Activated T-cell treated with anti-CD3 and anti-CD28 coated beads, Interleukin-2, amount 50 U/mL, for 24 hours (primary cell): ENCODE data around the gene PHLDA2.

Experiments used
- DNase-seq: peaks from one replicate; pipeline ENCODE4 v3.0.0-alpha.2; 2020
- H3K27ac Mint-ChIP-seq: 2 replicates; pipeline ENCODE4 v1.8.0; 2020; ENCODE audit warnings: mild to moderate bottlenecking, mixed read lengths
- H3K27me3 Mint-ChIP-seq: 2 replicates; pipeline ENCODE4 v1.8.0; 2020; ENCODE audit warnings: mixed read lengths
- H3K36me3 Mint-ChIP-seq: 2 replicates; pipeline ENCODE4 v1.8.0; 2020; ENCODE audit warnings: low read depth, mixed read lengths
- H3K4me1 Mint-ChIP-seq: 2 replicates; pipeline ENCODE4 v1.8.0; 2020; ENCODE audit warnings: low read depth, mixed read lengths
- H3K4me3 Mint-ChIP-seq: 2 replicates; pipeline ENCODE4 v1.8.0; 2020; ENCODE audit warnings: mild to moderate bottlenecking, moderate library complexity, mixed read lengths
- H3K9me3 Mint-ChIP-seq: 2 replicates; pipeline ENCODE4 v1.8.0; 2020; ENCODE audit warnings: mixed read lengths

Gene PHLDA2

GRCh38 chr11:2891326-2892214 lies 37.6 kb downstream of the PHLDA2 start:
- Mint-ChIP-seq H3K9me3 (no peaks in the 10 kb centered on the region), H3K27ac (peak overlapping the region; percentile 84), H3K27me3 (no peaks in the 10 kb centered on the region), H3K4me3 (peak overlapping the region; percentile 79), H3K4me1 (peaks cover 23% of the 10 kb centered on the region), H3K36me3 (no peaks in the 10 kb centered on the region)
- peak; percentile 47 for DNase-seq

- peaks cover 24% of the 10 kb centered on the region for H3K4me1 Mint-ChIP-seq
- H3K36me3 Mint-ChIP-seq, result no peaks in the 10 kb centered on the region
- H3K4me3 Mint-ChIP-seq, result no peak overlapping the region
- H3K9me3 Mint-ChIP-seq, result no peaks in the 10 kb centered on the region
- no peaks in the 10 kb centered on the region for H3K27me3 Mint-ChIP-seq
- no peak overlapping the region for H3K27ac Mint-ChIP-seq
- DNase-seq, result no peak
These were observed 38.5 kb downstream of the PHLDA2 start for GRCh38 chr11:2890466-2891294.

GRCh38 chr11:2889362-2890273 lies 39.6 kb downstream of the PHLDA2 start:
- Mint-ChIP-seq H3K4me3 (no peak overlapping the region), H3K27ac (no peak overlapping the region), H3K4me1 (peaks cover 27% of the 10 kb centered on the region), H3K27me3 (peaks cover 4% of the 10 kb centered on the region), H3K36me3 (no peaks in the 10 kb centered on the region), H3K9me3 (no peaks in the 10 kb centered on the region)
- no peak for DNase-seq

DNA sequence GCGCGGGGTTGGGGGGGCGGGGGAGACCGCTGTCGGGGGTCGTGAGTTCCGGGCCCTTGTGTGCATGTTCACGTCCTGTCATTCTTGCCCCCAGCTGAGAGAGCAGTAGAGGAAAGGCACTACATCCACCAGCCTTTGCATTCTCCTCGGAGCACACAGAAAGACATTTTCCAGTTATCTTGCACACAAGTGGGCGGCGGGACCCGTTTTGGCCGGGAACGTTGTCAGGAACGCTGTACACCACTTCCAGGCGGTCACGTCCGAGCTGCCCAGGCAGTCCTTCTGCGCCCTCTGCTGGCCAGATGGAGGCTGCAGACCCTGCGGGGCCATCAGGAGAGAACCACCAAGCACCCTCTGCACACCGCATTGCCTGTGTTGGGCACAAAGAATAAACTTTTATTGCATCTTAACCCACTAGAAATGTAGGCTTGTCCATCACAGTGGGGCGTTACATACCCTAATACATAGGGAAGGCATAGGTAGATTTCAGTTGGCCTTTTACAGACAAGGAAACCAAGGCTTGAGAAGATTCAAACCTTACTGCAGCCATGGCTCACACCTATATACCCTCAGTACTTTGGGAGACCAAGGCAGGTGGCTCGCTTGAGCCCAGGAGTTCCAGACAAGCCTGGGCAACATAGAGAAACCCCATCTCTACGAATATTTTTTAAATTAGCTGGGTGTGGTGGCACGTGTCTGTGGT lies 40.8 kb downstream of the PHLDA2 start:
- Mint-ChIP-seq H3K4me1 (peaks cover 27% of the 10 kb centered on the region), H3K27ac (no peak overlapping the region), H3K36me3 (no peaks in the 10 kb centered on the region), H3K4me3 (no peak overlapping the region), H3K9me3 (no peaks in the 10 kb centered on the region), H3K27me3 (peaks cover 4% of the 10 kb centered on the region)
- DNase-seq, result peak; percentile 92

- no peak overlapping the region for H3K4me3 Mint-ChIP-seq
- no peaks in the 10 kb centered on the region for H3K9me3 Mint-ChIP-seq
- peaks cover 23% of the 10 kb centered on the region for H3K4me1 Mint-ChIP-seq
- DNase-seq, result no peak
- H3K27ac Mint-ChIP-seq, result no peak overlapping the region
- H3K36me3 Mint-ChIP-seq, result no peaks in the 10 kb centered on the region
- H3K27me3 Mint-ChIP-seq, result peaks cover 11% of the 10 kb centered on the region
These were observed 41.6 kb downstream of the PHLDA2 start for GRCh38 chr11:2887515-2888195.

- Mint-ChIP-seq H3K27ac (no peak overlapping the region), H3K9me3 (no peaks in the 10 kb centered on the region), H3K36me3 (no peaks in the 10 kb centered on the region), H3K4me1 (peaks cover 18% of the 10 kb centered on the region), H3K4me3 (peak overlapping the region; percentile 36), H3K27me3 (peaks cover 11% of the 10 kb centered on the region)
- no peak for DNase-seq
These were observed 42.3 kb downstream of the PHLDA2 start for GRCh38 chr11:2886936-2887335.

DNA sequence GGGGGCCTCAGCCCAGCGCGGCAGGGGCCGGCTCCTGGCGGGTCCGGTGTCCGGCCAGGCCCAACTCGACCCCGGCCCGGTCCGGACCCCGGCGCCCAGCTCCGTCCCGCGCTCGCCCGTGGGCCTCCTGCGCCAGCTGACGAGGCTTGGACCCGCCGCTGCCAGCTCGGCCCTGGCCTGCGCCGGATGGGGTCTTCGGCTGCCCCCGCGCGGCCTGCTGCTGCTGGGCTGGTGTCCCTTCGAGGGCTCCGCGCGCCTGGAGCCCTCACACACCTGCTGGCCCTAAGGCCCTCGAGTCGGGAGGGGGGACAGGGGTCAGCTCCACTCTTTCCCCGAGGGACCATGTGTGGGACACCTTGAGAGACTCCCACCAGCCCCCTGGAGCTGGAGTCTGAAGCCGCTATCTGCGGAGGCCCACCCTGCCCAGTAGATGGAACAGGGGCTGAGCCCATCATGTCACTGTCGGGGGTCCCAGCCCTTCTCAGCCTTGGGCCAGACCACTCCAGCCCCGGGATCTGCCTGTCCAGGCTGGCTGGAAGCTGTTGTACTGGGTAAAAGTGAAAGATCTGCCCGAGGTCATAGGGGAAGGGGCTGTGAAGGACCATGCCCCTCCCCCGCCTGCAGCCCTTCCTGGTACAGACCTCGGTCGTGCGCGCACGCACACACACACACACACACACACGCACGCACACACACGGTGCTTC lies 42.9 kb downstream of the PHLDA2 start:
- DNase-seq, result no peak
- no peaks in the 10 kb centered on the region for H3K36me3 Mint-ChIP-seq
- H3K9me3 Mint-ChIP-seq, result no peaks in the 10 kb centered on the region
- peaks cover 12% of the 10 kb centered on the region for H3K4me1 Mint-ChIP-seq
- H3K4me3 Mint-ChIP-seq, result peak overlapping the region; percentile 36
- no peak overlapping the region for H3K27ac Mint-ChIP-seq
- peaks cover 11% of the 10 kb centered on the region for H3K27me3 Mint-ChIP-seq

DNA sequence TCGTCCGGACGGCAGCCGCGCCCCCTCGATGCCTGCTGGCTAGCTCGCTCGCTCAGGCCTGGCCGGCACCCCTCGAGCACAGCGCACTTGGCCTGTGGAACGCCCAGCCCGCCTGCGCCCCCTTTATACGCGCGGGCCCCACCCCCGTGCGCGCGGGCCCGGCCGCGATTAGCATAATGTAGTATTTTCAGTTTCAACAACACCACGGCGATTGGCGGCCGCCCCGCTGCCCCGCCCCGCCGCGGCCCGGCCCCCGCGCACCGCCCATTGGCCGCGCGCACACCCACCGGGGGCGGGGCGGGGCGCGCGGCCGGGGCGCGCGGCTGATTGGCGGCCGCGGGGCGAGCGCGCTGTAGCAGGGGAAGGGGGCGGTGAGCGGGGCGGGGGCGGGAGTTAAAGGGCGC lies 43.5 kb downstream of the PHLDA2 start, which contains the start of gene CDKN1C:
TSS of gene CDKN1C (minus strand) at position 98 of the 404 bp plus-strand sequence. CDS start 319 bp downstream, outside the sequence.
- no peak within 1 kb of the TSS for H3K27ac Mint-ChIP-seq
- no peaks in the 10 kb centered on the region for H3K9me3 Mint-ChIP-seq
- H3K36me3 Mint-ChIP-seq, result no peaks in the 10 kb centered on the region
- H3K4me3 Mint-ChIP-seq, result peak within 1 kb of the TSS; percentile 77
- DNase-seq, result peak; percentile 84
- peaks cover 9% of the 10 kb centered on the region for H3K4me1 Mint-ChIP-seq
- peaks cover 11% of the 10 kb centered on the region for H3K27me3 Mint-ChIP-seq

GRCh38 chr11:2885017-2885677 lies 44.1 kb downstream of the PHLDA2 start:
- Mint-ChIP-seq H3K27me3 (peaks cover 11% of the 10 kb centered on the region), H3K9me3 (no peaks in the 10 kb centered on the region), H3K27ac (no peak overlapping the region), H3K36me3 (no peaks in the 10 kb centered on the region), H3K4me3 (peak overlapping the region; percentile 77), H3K4me1 (peaks cover 9% of the 10 kb centered on the region)
- DNase-seq, result peak; percentile 59

- no peaks in the 10 kb centered on the region for H3K9me3 Mint-ChIP-seq
- peaks cover 9% of the 10 kb centered on the region for H3K4me1 Mint-ChIP-seq
- no peak for DNase-seq
- no peak overlapping the region for H3K4me3 Mint-ChIP-seq
- peaks cover 11% of the 10 kb centered on the region for H3K27me3 Mint-ChIP-seq
- H3K27ac Mint-ChIP-seq, result no peak overlapping the region
- no peaks in the 10 kb centered on the region for H3K36me3 Mint-ChIP-seq
These were observed 45.0 kb downstream of the PHLDA2 start for GRCh38 chr11:2883979-2884815.

DNA sequence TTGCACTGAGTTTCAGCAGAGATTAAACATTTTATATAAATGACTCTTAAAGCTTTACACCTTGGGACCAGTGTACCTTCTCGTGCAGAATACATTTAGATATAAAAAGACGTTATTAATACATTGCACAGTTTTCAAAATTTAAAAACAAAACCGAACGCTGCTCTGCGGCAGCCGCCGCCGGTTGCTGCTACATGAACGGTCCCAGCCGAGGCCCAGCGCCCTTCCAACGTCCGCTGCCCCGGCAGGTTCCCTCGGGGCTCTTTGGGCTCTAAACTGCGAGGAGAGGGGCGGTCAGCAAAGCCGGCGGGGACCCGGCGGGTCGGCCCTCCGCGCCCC lies 45.6 kb downstream of the PHLDA2 start:
- Mint-ChIP-seq H3K9me3 (no peaks in the 10 kb centered on the region), H3K27ac (no peak overlapping the region), H3K27me3 (peaks cover 11% of the 10 kb centered on the region), H3K4me1 (peaks cover 9% of the 10 kb centered on the region), H3K4me3 (peak overlapping the region; percentile 20), H3K36me3 (no peaks in the 10 kb centered on the region)
- no peak for DNase-seq
